Heart left ventricle (tissue), 16 donors: ENCODE measurements around the gene LAG3. TPM values are rescaled to one million over a fixed set of nuclear protein-coding genes. Genes with fewer than 3 reads are reported as not detected.

ENCODE experiments used
- ATAC-seq, 4 donors: fragments of 200-7000 bp; cut with Tn5 transposase; one replicate each; pipeline ENCODE4 v1.9.1; 2020 to 2022; ENCODE audit warnings: moderate library complexity in 4 of 4, mild to moderate bottlenecking in 3 of 4, moderate number of reproducible peaks in 1 of 4
- DNase-seq, 5 donors: peaks; one replicate each; pipeline ENCODE4 v3.0.0-alpha.2; 2020
- H3K27ac ChIP-seq, 12 donors: fragments of 200-600 bp; sonication (generic) in 4 of 12; one replicate each; pipeline versions ENCODE4 v1.5.0 to v1.8.0; 2016 to 2022; ENCODE audit warnings: mild to moderate bottlenecking in 2 of 12
- H3K27me3 ChIP-seq, 9 donors: fragments of 200-600 bp; sonication (generic) in 2 of 9; one replicate each; pipeline versions ENCODE4 v1.5.1 to v1.8.0; 2016 to 2022; ENCODE audit warnings: mild to moderate bottlenecking in 3 of 9
- H3K36me3 ChIP-seq, 9 donors: fragments of 200-600 bp; sonication (generic) in 2 of 9; one replicate each; pipeline versions ENCODE4 v1.5.0 to v1.8.0; 2018 to 2022; ENCODE audit warnings: mild to moderate bottlenecking in 2 of 9
- H3K4me1 ChIP-seq, 12 donors: fragments of 200-600 bp; sonication (generic) in 4 of 12; one replicate each; pipeline versions ENCODE4 v1.5.0 to v1.8.0; 2016 to 2022; ENCODE audit warnings: mild to moderate bottlenecking in 3 of 12
- H3K4me3 ChIP-seq, 12 donors: fragments of 200-600 bp; sonication (generic) in 4 of 12; one replicate each; pipeline versions ENCODE4 v1.5.0 to v1.8.0; 2017 to 2022; ENCODE audit warnings: mild to moderate bottlenecking in 9 of 12, moderate library complexity in 4 of 12
- H3K9me3 ChIP-seq, 12 donors: fragments of 200-600 bp; sonication (generic) in 4 of 12; one replicate each; pipeline versions ENCODE4 v1.5.0 to v1.8.0; 2016 to 2022; ENCODE audit warnings: mild to moderate bottlenecking in 1 of 12
- CTCF ChIP-seq, 12 donors: fragments of 200-600 bp; sonication (generic) in 4 of 12; IDR thresholded peaks; one replicate each; pipeline versions ENCODE4 v1.5.0 to v1.8.0; 2018 to 2022; ENCODE audit warnings: antibody characterized with exemption in 12 of 12, mild to moderate bottlenecking in 5 of 12
- POLR2A ChIP-seq, 2 donors: fragments of 450-650 bp; IDR thresholded peaks; one replicate each; pipeline ENCODE4 v1.6.1; 2017; ENCODE audit warnings: antibody characterized with exemption in 2 of 2, mild to moderate bottlenecking in 2 of 2, moderate library complexity in 2 of 2
- WGBS, 4 donors: extraction: QIAGEN DNeasy Blood & Tissue Kit in 2 of 4; methylation state at CpG; one replicate each; pipeline versions ENCODE4 v1.1.5 to v1.1.7; 2013 to 2018; 5-methylcytosine and 5-hydroxymethylcytosine counted together
- intact Hi-C, 10 donors: fragments of 100-400 bp; cut with DNase I; formaldehyde crosslinking; loops; one replicate each; pipeline versions ENCODE4 v1.11.1 to v1.14.2; 2022
- polyA plus RNA-seq, 2 donors: library from polyadenylated mRNA; stranded (reverse); fragments of 200-250 nt; gene quantifications; one replicate each; pipeline ENCODE4 v1.2.3, GENCODE V29; 2013
- total RNA-seq, 9 donors: library from RNA; depleted of rRNA in 2 of 9; stranded (reverse); fragments of >200 nt in 2 of 9; fragmentation: NEBNext Ultra II Directional in 3 of 9; extraction: Animal tissue kit (Norgen Biotek cat#: 25700) in 3 of 9; gene quantifications; one replicate each; pipeline versions ENCODE4 v1.1.0 to v1.2.4, GENCODE V29; 2016 to 2023
- donor health status: ischemic (EF 13 %, LVEDD 7.1; RV severe dilation, severe dysfunction).
- donor health status: healthy with polysubstance abuse.
- donor health status: DM: no; HTN: yes; CAD: no.
- donor health status: DM: no; HTN: no; CAD: no.
- donor health status: ischemic (EF 25% LVEDD 6.9; RV normal size, moderate dysfunction).
- donor health status: ischemic (EF 25% LVEDD 5.7; RV mildly dilated, moderate dysfunction).
- donor health status: healthy.
- donor health status: DM: yes; HTN: yes; CAD: no.
- donor health status: ischemic (EF 35%, LVEDD 5.7; RV mildly dilated, moderate dysfunction).
- donor health status: nonischemic (EF 11% LVEDD 7.7; RV severe dilation, severe dysfunction).
- donor health status: DM: yes; HTN: yes; CAD: no.
- donor health status: PGD.
- donor health status: ischemic (EF 29% LVEDD 5.4; RV normal size, mild dysfunction).
- donor health status: nonischemic (EF 23%, LVEDD 6.1; RV moderate dilation, normal function).

Gene LAG3
- total and polyA plus RNA-seq, 11 donors: 0.03 to 1.5 (median 0.34) TPM; not detected in 4

GRCh38 chr12:6824085-6824775 lies 51.9 kb downstream of the LAG3 start:
- WGBS, 4 donors: 91 to 95% (median 92%) methylated on average over 32 to 37 of the region's 37 CpGs
- H3K27me3 ChIP-seq: peaks cover 0 to 21% (median 0%) of the 10 kb centered on the region in 9 donors
- no peak overlapping the region for H3K27ac ChIP-seq
- peaks cover 0 to 50% (median 27%) of the 10 kb centered on the region in 12 donors for H3K4me1 ChIP-seq
- peaks cover 0 to 4% (median 0%) of the 10 kb centered on the region in 9 donors for H3K36me3 ChIP-seq
- H3K4me3 ChIP-seq: no peak overlapping the region
- no peaks in the 10 kb centered on the region for H3K9me3 ChIP-seq
- intact Hi-C loops: loop anchor here in 5 of 10 donors (2.0 to 10.0 kb wide), 5 partner anchors 45 to 209 kb away; partner anchors contain the start of genes LAG3 (in 1 of the 5) and MLF2 (in 1 of the 5)
- DNase-seq: peak in 1 of 5 donors; percentile 30
- no peak for TF ChIP-seq POLR2A (IDR thresholded peaks at IDR 0.05)
- no peak for TF ChIP-seq CTCF (IDR thresholded peaks at IDR 0.05)
- ATAC-seq: no peak

GRCh38 chr12:6824901-6825381 lies 52.6 kb downstream of the LAG3 start:
- DNase-seq: peak in 1 of 5 donors; percentile 18
- ATAC-seq: no peak
- Histone ChIP-seq H3K27me3 (peaks cover 0 to 21% (median 0%) of the 10 kb centered on the region in 9 donors), H3K4me1 (peaks cover 0 to 55% (median 28%) of the 10 kb centered on the region in 12 donors), H3K27ac (no peak overlapping the region), H3K9me3 (no peaks in the 10 kb centered on the region), H3K36me3 (peaks cover 0 to 1% (median 0%) of the 10 kb centered on the region in 9 donors), H3K4me3 (peak overlapping the region in 5 of 12 donors; percentile 5 to 36 (median 24))
- intact Hi-C loops: loop anchor here (1.0 to 10.0 kb wide), 8 partner anchors 46 to 210 kb away; partner anchors contain the start of genes MLF2 (in 7 of the 10) and LAG3 (in 1 of the 10)
- TF ChIP-seq POLR2A (IDR thresholded peaks at IDR 0.05) (no peak), CTCF (IDR thresholded peaks at IDR 0.05) (no peak)
- 46 to 50% (median 49%) methylated on average over 11 to 12 of the region's 12 CpGs for WGBS, 4 donors

- Histone ChIP-seq H3K36me3 (peaks cover 0 to 2% (median 0%) of the 10 kb centered on the region in 9 donors), H3K27me3 (peaks cover 0 to 21% (median 0%) of the 10 kb centered on the region in 9 donors), H3K27ac (no peak overlapping the region), H3K4me1 (peaks cover 0 to 55% (median 27%) of the 10 kb centered on the region in 12 donors), H3K4me3 (peak overlapping the region in 5 of 12 donors; percentile 5 to 36 (median 24)), H3K9me3 (no peaks in the 10 kb centered on the region)
- peak; percentile 58 to 69 (median 60) for ATAC-seq
- intact Hi-C loops: loop anchor here (1.0 to 10.0 kb wide), 8 partner anchors 47 to 211 kb away; partner anchors contain the start of genes MLF2 (in 6 of the 10) and LAG3 (in 1 of the 10)
- DNase-seq: peak; percentile 83 to 92 (median 86)
- TF ChIP-seq CTCF (IDR thresholded peaks at IDR 0.05) (peak; percentile 82 to 95 (median 91)), POLR2A (IDR thresholded peaks at IDR 0.05) (no peak)
- WGBS, 4 donors: 11 to 15% (median 13%) methylated on average over 16 to 19 of the region's 19 CpGs
Measured at GRCh38 chr12:6825398-6826124, 53.2 kb downstream of the LAG3 start.
